Lower leg skin (tissue), 3 donors: ENCODE results near the gene RASA4B.
"Not testable (repeated sequence)": the region's sequence is repeated elsewhere in the genome, so short reads cannot be mapped to it uniquely, and the experiment has no call there.

ENCODE experiments used
- CTCF ChIP-seq, 3 donors: fragments of 450-650 bp; IDR thresholded peaks; one replicate each; pipeline ENCODE4 v1.5.1; 2016; ENCODE audit warnings: antibody characterized with exemption in 3 of 3, mild to moderate bottlenecking in 3 of 3, moderate library complexity in 2 of 3
- POLR2A ChIP-seq, 2 donors: fragments of 450-650 bp; IDR thresholded peaks; one replicate each; pipeline ENCODE4 v1.6.1; 2016 to 2017; ENCODE audit warnings: antibody characterized with exemption in 2 of 2, mild to moderate bottlenecking in 1 of 2, moderate library complexity in 1 of 2

DNA sequence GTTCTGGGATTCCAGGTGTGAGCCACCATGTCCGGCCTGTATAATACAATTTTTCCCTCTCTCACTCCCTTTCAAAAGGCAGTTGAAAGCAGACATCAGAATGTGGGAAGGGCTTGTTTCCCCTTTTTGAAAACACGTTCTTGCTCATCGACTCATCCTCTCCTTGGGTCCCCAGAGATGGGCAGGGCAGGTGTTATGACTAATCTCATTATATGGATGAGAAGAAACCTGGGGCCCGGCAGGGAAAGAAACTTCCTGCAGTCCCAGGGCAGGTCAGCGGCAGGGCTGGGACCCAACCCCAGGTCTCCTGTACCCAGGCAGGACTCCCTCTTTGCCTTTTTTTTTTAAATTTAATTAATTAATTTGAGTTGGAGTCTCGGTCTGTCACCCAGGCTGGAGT lies 28.8 kb upstream of the RASA4B start:
- not testable (repeated sequence) for TF ChIP-seq CTCF, POLR2A (IDR thresholded peaks at IDR 0.05)
